ENCODE data around the gene MYL2.
"Not testable (repeated sequence)": the region's sequence is repeated elsewhere in the genome, so short reads cannot be mapped to it uniquely, and the experiment has no call there.

The MYL2 gene

GRCh38 chr12:110920324-110920910, at the start of gene MYL2:
Gene MYL2 (minus strand): TSS chr12:110920579. CDS start chr12:110920529, 50 bp downstream.
- DNase-seq: no peak

GRCh38 chr12:110966081-110966760, 45.8 kb upstream of the MYL2 start:
- DNase-seq: peak in 1 of 56 donors; percentile 1

- no peak for DNase-seq
Observed at GRCh38 chr12:110965574-110965973, 45.2 kb upstream of the MYL2 start.

- no peak for DNase-seq
Observed at GRCh38 chr12:110960795-110961194, 40.4 kb upstream of the MYL2 start.

GRCh38 chr12:110957652-110958051, 37.3 kb upstream of the MYL2 start:
- peak in 23 of 56 donors; percentile 0 to 60 (median 14) for DNase-seq

GRCh38 chr12:110957159-110957558, 36.8 kb upstream of the MYL2 start:
- DNase-seq: no peak

GRCh38 chr12:110950867-110951266, 30.5 kb upstream of the MYL2 start:
- not testable (repeated sequence) for DNase-seq

GRCh38 chr12:110950466-110950865, 30.1 kb upstream of the MYL2 start:
- DNase-seq: not testable (repeated sequence)

GRCh38 chr12:110948041-110948440, 27.7 kb upstream of the MYL2 start:
- DNase-seq: no peak

GRCh38 chr12:110943373-110943772, 23.0 kb upstream of the MYL2 start:
- DNase-seq: no peak

- DNase-seq: no peak
Observed at GRCh38 chr12:110941391-110941790, 21.0 kb upstream of the MYL2 start.

GRCh38 chr12:110940933-110941332, 20.6 kb upstream of the MYL2 start:
- no peak for DNase-seq

GRCh38 chr12:110940296-110940695, 19.9 kb upstream of the MYL2 start:
- DNase-seq: no peak

- peak in 35 of 56 donors; percentile 0 to 56 (median 16) for DNase-seq
Observed at GRCh38 chr12:110937104-110937641, 16.8 kb upstream of the MYL2 start.

- DNase-seq: no peak
Observed at GRCh38 chr12:110936367-110937103, 16.2 kb upstream of the MYL2 start.

GRCh38 chr12:110935588-110935987, 15.2 kb upstream of the MYL2 start:
- no peak for DNase-seq

- no peak for DNase-seq
Observed at GRCh38 chr12:110934093-110934852, 13.9 kb upstream of the MYL2 start.

GRCh38 chr12:110933326-110933974, 13.1 kb upstream of the MYL2 start:
- no peak for DNase-seq

- DNase-seq: no peak
Observed at GRCh38 chr12:110932046-110932445, 11.7 kb upstream of the MYL2 start.

GRCh38 chr12:110931315-110931728, 10.9 kb upstream of the MYL2 start:
- no peak for DNase-seq
